HepG2 (cell line): ENCODE measurements around the gene SH3PXD2A. TPM values are rescaled to one million over a fixed set of nuclear protein-coding genes. Genes with fewer than 3 reads are reported as not detected.

Source experiments
- FLYWCH1 ChIP-seq: sonication (generic); formaldehyde crosslinking; IDR thresholded peaks from 2 replicates; pipeline ENCODE4 v1.8.1; 2023; ENCODE audit warnings: mild to moderate bottlenecking, missing genetic modification reagents
- FOXA3 ChIP-seq: IDR thresholded peaks from 2 replicates; pipeline ENCODE4 v1.6.1; 2016; ENCODE audit warnings: missing genetic modification reagents, missing compliant biosample characterization
- NFIB ChIP-seq: sonication (generic); formaldehyde crosslinking; IDR thresholded peaks from 2 replicates; pipeline ENCODE4 v1.9.0; 2021; ENCODE audit warnings: missing genetic modification reagents, mild to moderate bottlenecking, borderline replicate concordance
- SP2 ChIP-seq: sonication (generic); formaldehyde crosslinking; IDR thresholded peaks from 2 replicates; pipeline ENCODE4 v1.5.1; 2020; ENCODE audit warnings: mild to moderate bottlenecking, missing genetic modification reagents
- SP5 ChIP-seq: IDR thresholded peaks from 2 replicates; pipeline ENCODE4 v1.6.1; 2016; ENCODE audit warnings: low read depth, borderline replicate concordance
- YEATS4 ChIP-seq: sonication (generic); formaldehyde crosslinking; IDR thresholded peaks from 2 replicates; pipeline ENCODE4 v1.4.0; 2020; ENCODE audit warnings: missing genetic modification reagents, borderline replicate concordance
- ZBTB8A ChIP-seq: sonication (generic); formaldehyde crosslinking; IDR thresholded peaks from 2 replicates; pipeline ENCODE4 v1.4.0; 2020; ENCODE audit warnings: mild to moderate bottlenecking, low read depth, missing genetic modification reagents, borderline replicate concordance
- ZIK1 ChIP-seq: sonication (generic); formaldehyde crosslinking; IDR thresholded peaks from 2 replicates; pipeline ENCODE4 v1.5.0; 2020; ENCODE audit warnings: mild to moderate bottlenecking, low read depth, missing genetic modification reagents, borderline replicate concordance
- ZNF766 ChIP-seq: sonication (generic); formaldehyde crosslinking; IDR thresholded peaks from 2 replicates; pipeline ENCODE4 v1.5.0; 2020; ENCODE audit warnings: missing genetic modification reagents, borderline replicate concordance
- ZNF879 ChIP-seq: sonication (generic); formaldehyde crosslinking; IDR thresholded peaks from 2 replicates; pipeline ENCODE4 v1.8.1; 2023; ENCODE audit warnings: missing genetic modification reagents
- ZSCAN12 ChIP-seq: sonication (generic); formaldehyde crosslinking; IDR thresholded peaks from 2 replicates; pipeline ENCODE4 v1.9.0; 2021; ENCODE audit warnings: mild to moderate bottlenecking, missing genetic modification reagents
- ZZZ3 ChIP-seq: sonication (generic); formaldehyde crosslinking; IDR thresholded peaks from 2 replicates; pipeline ENCODE4 v1.4.0; 2020; ENCODE audit warnings: missing genetic modification reagents, mild to moderate bottlenecking, borderline replicate concordance
- polyA plus RNA-seq, 8 experiments: library from polyadenylated mRNA; depleted of rRNA in 3 of 8; stranded (reverse) in 7 of 8; unstranded in 1 of 8; fragments of >200 nt; fragmentation: Illumina TruSeq in 4 of 8; extraction: Trizol in 4 of 8; gene quantifications; 2 replicates each; pipeline versions ENCODE4 v1.2.1 to v1.2.3, GENCODE V29; 2011 to 2016; ENCODE audit warnings: low read depth in 4 of 8, missing spikeins in 1 of 8, mixed read lengths in 1 of 8; ENCODE audit not compliant: insufficient read depth in 1 of 8
- total RNA-seq, 5 experiments: library from RNA; depleted of rRNA; stranded (reverse); fragments of >200 nt; fragmentation: Illumina TruSeq; extraction: Trizol; gene quantifications; 2 replicates each; pipeline ENCODE4 v1.2.3, GENCODE V29; 2016; ENCODE audit warnings: low read depth in 1 of 5
- TF ChIP-seq, protein P1 (sequence below): sonication (generic); formaldehyde crosslinking; IDR thresholded peaks from 2 replicates; pipeline ENCODE4 v1.5.0; 2020; ENCODE audit warnings: mild to moderate bottlenecking, low read depth, missing genetic modification reagents, borderline replicate concordance
- TF ChIP-seq, protein P2 (sequence below): sonication (generic); formaldehyde crosslinking; IDR thresholded peaks from 2 replicates; pipeline ENCODE4 v1.4.0; 2020; ENCODE audit warnings: missing genetic modification reagents
- TF ChIP-seq, protein P3 (sequence below): sonication (generic); formaldehyde crosslinking; IDR thresholded peaks from 2 replicates; pipeline ENCODE4 v1.4.0; 2020; ENCODE audit warnings: missing genetic modification reagents
- TF ChIP-seq, protein P4 (sequence below): sonication (generic); formaldehyde crosslinking; IDR thresholded peaks from 2 replicates; pipeline ENCODE4 v1.5.0; 2020; ENCODE audit warnings: mild to moderate bottlenecking, missing genetic modification reagents, borderline replicate concordance
- TF ChIP-seq, protein P5 (sequence below): sonication (generic); formaldehyde crosslinking; IDR thresholded peaks from 2 replicates; pipeline ENCODE4 v1.4.0; 2020; ENCODE audit warnings: mild to moderate bottlenecking, missing genetic modification reagents

SH3PXD2A gene
- total and polyA plus RNA-seq, 2 of the 13 experiments (the other 11 are each of a cell fraction or from before 2014, with no cell fraction given): 11.1 to 11.3 TPM

DNA sequence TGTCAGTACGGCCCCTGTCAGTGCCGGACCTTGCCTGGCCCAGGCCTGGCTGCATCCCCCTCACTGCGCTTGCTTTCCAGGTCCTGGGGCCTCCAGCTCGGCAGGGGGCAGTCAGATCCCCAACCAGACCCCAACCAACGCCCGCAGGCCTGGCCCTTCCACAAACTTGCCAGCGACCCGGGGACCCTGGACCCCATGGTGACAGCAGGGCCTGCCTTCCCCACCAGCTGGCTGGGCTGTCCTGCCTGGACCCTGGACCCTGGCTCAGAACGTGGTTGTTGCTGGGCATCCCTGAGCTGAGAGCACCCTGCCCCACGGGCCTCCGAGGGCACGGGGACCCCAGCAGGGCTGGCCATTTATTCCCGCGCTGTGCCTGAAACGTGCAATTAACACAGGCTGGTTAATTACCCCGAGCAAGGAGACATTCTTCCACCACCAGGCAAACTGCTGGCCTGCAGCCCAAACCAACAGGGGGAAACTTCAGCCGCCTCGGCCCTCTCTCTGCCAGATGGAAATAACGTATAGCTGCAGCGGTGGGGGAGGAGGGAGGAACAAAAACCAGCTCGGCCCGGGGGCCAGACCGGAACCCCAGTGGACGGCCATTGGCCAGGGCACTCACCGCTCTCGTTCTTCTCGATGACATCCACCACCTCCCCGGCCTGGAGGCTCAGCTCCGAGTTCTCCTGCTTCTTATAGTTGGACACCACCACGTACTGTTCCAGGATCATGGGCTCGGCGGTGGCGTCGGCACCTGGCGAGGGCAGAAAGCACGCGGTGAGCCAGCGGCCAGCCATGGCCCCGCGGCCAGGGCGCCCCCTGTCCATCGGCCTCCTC is 194.8 kb downstream of the SH3PXD2A start (continued):
- peak; percentile 6; the same call in 1 of the 2 replicates for TF ChIP-seq ZBTB8A (CRISPR knock-in tag)
- TF ChIP-seq, protein P1, sequence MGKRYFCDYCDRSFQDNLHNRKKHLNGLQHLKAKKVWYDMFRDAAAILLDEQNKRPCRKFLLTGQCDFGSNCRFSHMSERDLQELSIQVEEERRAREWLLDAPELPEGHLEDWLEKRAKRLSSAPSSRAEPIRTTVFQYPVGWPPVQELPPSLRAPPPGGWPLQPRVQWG (CRISPR knock-in tag): no peak
- no peak for TF ChIP-seq FLYWCH1
- TF ChIP-seq, protein P2, sequence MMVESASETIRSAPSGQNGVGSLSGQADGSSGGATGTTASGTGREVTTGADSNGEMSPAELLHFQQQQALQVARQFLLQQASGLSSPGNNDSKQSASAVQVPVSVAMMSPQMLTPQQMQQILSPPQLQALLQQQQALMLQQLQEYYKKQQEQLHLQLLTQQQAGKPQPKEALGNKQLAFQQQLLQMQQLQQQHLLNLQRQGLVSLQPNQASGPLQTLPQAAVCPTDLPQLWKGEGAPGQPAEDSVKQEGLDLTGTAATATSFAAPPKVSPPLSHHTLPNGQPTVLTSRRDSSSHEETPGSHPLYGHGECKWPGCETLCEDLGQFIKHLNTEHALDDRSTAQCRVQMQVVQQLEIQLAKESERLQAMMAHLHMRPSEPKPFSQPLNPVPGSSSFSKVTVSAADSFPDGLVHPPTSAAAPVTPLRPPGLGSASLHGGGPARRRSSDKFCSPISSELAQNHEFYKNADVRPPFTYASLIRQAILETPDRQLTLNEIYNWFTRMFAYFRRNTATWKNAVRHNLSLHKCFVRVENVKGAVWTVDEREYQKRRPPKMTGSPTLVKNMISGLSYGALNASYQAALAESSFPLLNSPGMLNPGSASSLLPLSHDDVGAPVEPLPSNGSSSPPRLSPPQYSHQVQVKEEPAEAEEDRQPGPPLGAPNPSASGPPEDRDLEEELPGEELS (CRISPR knock-in tag): peak; percentile 21; the same call in 1 of the 2 replicates
- peak; percentile 73; the same call in 1 of the 2 replicates for TF ChIP-seq ZZZ3 (CRISPR knock-in tag)
- TF ChIP-seq FOXA3 (CRISPR knock-in tag): 0 out of 2 replicates have a peak, but pooled peaks have one; percentile 11
- no peak for TF ChIP-seq ZNF766 (CRISPR knock-in tag)
- peak; percentile 76 for TF ChIP-seq YEATS4
- no peak for TF ChIP-seq ZIK1 (CRISPR knock-in tag)
- TF ChIP-seq SP5 (CRISPR knock-in tag): peak; percentile 26; the same call in 1 of the 2 replicates
- TF ChIP-seq, protein P3, sequence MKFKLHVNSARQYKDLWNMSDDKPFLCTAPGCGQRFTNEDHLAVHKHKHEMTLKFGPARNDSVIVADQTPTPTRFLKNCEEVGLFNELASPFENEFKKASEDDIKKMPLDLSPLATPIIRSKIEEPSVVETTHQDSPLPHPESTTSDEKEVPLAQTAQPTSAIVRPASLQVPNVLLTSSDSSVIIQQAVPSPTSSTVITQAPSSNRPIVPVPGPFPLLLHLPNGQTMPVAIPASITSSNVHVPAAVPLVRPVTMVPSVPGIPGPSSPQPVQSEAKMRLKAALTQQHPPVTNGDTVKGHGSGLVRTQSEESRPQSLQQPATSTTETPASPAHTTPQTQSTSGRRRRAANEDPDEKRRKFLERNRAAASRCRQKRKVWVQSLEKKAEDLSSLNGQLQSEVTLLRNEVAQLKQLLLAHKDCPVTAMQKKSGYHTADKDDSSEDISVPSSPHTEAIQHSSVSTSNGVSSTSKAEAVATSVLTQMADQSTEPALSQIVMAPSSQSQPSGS (CRISPR knock-in tag): peak; percentile 43; the same call in 1 of the 2 replicates
- TF ChIP-seq, protein P4, sequence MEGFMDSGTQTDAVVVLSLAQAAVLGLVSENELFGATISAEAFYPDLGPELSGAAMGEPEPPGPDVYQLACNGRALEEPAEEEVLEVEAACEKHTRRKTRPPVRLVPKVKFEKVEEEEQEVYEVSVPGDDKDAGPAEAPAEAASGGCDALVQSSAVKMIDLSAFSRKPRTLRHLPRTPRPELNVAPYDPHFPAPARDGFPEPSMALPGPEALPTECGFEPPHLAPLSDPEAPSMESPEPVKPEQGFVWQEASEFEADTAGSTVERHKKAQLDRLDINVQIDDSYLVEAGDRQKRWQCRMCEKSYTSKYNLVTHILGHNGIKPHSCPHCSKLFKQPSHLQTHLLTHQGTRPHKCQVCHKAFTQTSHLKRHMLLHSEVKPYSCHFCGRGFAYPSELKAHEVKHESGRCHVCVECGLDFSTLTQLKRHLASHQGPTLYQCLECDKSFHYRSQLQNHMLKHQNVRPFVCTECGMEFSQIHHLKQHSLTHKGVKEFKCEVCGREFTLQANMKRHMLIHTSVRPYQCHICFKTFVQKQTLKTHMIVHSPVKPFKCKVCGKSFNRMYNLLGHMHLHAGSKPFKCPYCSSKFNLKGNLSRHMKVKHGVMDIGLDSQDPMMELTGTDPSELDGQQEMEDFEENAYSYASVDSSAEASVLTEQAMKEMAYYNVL: peak; percentile 5; the same call in 1 of the 2 replicates
- peak; percentile 84; the same call in 1 of the 2 replicates for TF ChIP-seq NFIB (CRISPR knock-in tag)
- 0 out of 2 replicates have a peak, but pooled peaks have one; percentile 2 for TF ChIP-seq ZNF879 (CRISPR knock-in tag)
- no peak for TF ChIP-seq SP2 (CRISPR knock-in tag)
- TF ChIP-seq, protein P5, sequence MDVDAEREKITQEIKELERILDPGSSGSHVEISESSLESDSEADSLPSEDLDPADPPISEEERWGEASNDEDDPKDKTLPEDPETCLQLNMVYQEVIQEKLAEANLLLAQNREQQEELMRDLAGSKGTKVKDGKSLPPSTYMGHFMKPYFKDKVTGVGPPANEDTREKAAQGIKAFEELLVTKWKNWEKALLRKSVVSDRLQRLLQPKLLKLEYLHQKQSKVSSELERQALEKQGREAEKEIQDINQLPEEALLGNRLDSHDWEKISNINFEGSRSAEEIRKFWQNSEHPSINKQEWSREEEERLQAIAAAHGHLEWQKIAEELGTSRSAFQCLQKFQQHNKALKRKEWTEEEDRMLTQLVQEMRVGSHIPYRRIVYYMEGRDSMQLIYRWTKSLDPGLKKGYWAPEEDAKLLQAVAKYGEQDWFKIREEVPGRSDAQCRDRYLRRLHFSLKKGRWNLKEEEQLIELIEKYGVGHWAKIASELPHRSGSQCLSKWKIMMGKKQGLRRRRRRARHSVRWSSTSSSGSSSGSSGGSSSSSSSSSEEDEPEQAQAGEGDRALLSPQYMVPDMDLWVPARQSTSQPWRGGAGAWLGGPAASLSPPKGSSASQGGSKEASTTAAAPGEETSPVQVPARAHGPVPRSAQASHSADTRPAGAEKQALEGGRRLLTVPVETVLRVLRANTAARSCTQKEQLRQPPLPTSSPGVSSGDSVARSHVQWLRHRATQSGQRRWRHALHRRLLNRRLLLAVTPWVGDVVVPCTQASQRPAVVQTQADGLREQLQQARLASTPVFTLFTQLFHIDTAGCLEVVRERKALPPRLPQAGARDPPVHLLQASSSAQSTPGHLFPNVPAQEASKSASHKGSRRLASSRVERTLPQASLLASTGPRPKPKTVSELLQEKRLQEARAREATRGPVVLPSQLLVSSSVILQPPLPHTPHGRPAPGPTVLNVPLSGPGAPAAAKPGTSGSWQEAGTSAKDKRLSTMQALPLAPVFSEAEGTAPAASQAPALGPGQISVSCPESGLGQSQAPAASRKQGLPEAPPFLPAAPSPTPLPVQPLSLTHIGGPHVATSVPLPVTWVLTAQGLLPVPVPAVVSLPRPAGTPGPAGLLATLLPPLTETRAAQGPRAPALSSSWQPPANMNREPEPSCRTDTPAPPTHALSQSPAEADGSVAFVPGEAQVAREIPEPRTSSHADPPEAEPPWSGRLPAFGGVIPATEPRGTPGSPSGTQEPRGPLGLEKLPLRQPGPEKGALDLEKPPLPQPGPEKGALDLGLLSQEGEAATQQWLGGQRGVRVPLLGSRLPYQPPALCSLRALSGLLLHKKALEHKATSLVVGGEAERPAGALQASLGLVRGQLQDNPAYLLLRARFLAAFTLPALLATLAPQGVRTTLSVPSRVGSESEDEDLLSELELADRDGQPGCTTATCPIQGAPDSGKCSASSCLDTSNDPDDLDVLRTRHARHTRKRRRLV (CRISPR knock-in tag): 0 out of 2 replicates have a peak, but pooled peaks have one; percentile 50
- TF ChIP-seq ZSCAN12 (CRISPR knock-in tag): no peak
